Fibroblast of mammary gland (primary cell): ENCODE data around the gene SGIP1.

Experiments used
- DNase-seq: peaks from one replicate; pipeline ENCODE4 v3.0.0-alpha.2; 2010; ENCODE audit warnings: low read depth
- H3K4me3 ChIP-seq: 2 replicates; pipeline ENCODE4 v1.5.1; 2011; ENCODE audit warnings: low read depth, mild to moderate bottlenecking, low read length, moderate library complexity; ENCODE audit not compliant: control insufficient read depth
- CTCF ChIP-seq: conservative IDR thresholded peaks from 2 replicates; pipeline ENCODE4 v1.5.1; 2011; ENCODE audit warnings: low read depth, low read length, inconsistent platforms; ENCODE audit not compliant: control insufficient read depth, insufficient read depth

The SGIP1 gene

GRCh38 chr1:66760506-66760905, 226.6 kb downstream of the SGIP1 start:
- no peak for TF ChIP-seq CTCF
- H3K4me3 ChIP-seq: no peak overlapping the region
- DNase-seq: no peak

- no peak overlapping the region for H3K4me3 ChIP-seq
- TF ChIP-seq CTCF: peak; percentile 24
- DNase-seq: peak; percentile 62
These were observed 227.3 kb downstream of the SGIP1 start for GRCh38 chr1:66761221-66761620.

- peak; percentile 66 for DNase-seq
- H3K4me3 ChIP-seq: no peak overlapping the region
- TF ChIP-seq CTCF: peak; percentile 74
These were observed 231.1 kb downstream of the SGIP1 start for GRCh38 chr1:66764994-66765578.

- DNase-seq: no peak
- no peak for TF ChIP-seq CTCF
- H3K4me3 ChIP-seq: no peak overlapping the region
These were observed 233.7 kb downstream of the SGIP1 start for GRCh38 chr1:66767626-66768025.

- no peak overlapping the region for H3K4me3 ChIP-seq
- TF ChIP-seq CTCF: no peak
- DNase-seq: no peak
These were observed 235.0 kb downstream of the SGIP1 start for GRCh38 chr1:66768965-66769364.

- TF ChIP-seq CTCF: no peak
- no peak for DNase-seq
- no peak overlapping the region for H3K4me3 ChIP-seq
These were observed 235.7 kb downstream of the SGIP1 start for GRCh38 chr1:66769512-66770229.

- DNase-seq: no peak
- no peak overlapping the region for H3K4me3 ChIP-seq
- no peak for TF ChIP-seq CTCF
These were observed 236.3 kb downstream of the SGIP1 start for GRCh38 chr1:66770240-66770639.
